ENCODE data around the gene CDC42BPG.
"Not testable (repeated sequence)": the region's sequence is repeated elsewhere in the genome, so short reads cannot be mapped to it uniquely, and the experiment has no call there.

The CDC42BPG gene

DNA sequence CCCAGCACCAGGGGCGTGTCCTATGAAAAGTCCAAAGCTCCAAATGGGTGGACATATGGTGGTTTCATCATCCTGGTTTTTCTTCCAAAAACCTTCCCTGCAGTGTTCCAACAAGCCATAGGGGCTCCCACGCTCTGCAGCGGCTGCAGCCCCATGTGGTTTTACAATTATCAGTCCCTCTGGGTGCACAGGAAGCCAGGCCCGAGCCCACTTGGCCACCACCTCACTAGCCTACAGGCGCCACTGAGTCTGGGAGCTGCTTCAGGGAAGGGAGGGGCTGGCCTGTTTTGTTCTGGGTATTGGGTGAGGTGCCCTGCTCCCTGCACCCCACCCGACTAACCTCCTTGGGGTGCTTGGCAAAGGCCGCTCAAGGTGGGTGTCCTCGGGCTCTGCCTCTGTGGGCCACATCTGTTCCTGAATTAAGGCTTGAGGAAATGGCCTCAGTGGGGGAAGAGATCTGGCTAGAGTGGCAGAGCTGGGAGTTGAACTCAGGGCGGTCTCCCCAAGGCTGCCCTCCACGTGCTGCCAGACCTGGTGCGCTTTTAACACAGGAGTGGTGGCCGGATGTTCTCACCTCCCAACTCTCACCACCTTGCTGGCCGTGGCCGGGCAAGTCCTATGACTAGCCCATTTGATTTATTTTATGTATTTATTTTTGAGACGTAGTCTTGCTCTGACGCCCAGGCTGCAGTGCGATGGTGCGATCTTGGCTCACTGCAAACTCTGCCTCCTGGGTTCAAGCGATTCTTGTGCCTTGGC lies 5.3 kb upstream of the CDC42BPG start:
- no peak for DNase-seq (ENCODE audit: low read depth in 2 of 3, low spot score in 1 of 3)

DNA sequence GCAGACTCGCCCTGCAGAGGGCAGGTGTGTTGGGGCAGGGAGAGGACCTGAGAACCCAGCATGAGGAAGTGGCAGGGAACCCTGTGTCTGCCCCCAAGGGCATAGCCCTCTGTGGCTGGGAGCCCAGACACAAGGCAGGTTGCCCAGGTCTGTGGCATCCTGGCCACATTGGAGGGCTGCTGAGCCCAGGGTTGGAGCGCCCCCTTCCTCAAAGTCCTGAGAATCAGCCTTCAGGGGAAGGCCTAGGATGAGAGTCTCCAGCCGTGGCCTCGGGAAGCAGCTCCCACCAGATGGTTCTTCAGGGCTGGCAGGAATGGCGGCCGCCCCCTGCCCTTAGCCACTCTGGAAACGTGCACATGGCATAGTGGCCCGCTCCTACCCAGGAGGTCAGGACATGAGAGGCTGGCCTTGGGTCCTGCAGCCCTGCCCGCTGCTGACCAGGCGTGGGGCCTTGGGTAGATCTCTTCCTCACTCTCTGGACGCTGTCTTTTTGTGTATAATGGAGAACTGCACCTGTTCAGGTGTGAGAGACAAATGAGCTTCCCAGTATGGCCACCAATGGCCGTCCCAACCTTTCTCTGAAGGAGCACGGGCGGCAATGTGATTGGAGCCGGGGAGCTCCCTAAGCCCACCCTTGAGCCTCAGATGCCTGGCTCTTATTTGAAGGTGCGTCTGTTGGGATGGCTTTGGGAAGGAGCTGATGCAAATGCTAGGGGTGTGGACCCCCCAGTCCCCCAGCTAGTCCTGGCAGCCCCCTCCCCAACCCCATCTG lies 4.6 kb upstream of the CDC42BPG start:
- DNase-seq (ENCODE audit: low read depth in 2 of 3, low spot score in 1 of 3), result no peak

DNA sequence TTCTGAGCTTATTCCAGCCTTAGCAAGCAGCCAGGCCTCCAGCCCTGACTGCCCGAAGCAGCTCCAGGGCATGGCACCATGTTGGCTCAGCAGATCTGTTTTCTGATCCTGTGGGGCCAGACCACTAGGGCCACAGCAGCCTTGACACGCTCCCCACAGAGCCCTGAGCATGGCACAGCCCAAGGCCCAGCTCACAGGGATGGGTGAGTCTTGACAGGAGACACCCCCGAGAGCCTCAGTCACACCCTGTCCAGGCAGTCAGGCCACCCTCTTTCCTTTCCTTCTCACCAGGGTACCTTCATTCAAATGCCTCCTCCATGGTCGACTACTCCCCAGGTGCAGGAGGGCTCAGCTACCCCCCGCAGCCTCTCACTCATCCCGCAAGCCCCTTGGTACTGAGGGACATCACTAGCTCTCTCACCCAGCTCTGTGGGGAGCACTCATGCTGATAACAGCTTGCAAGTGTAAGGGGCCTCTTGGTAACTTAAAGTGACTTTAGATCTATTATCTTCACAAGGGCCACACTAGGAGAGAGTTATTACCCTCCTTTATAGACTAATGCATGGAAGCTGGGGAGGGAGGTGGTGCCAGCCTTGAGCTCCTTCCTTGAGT lies 3.9 kb upstream of the CDC42BPG start:
- DNase-seq (ENCODE audit: low read depth in 2 of 3, low spot score in 1 of 3), result no peak

GRCh38 chr11:64846998-64847666 lies 2.7 kb upstream of the CDC42BPG start:
- peak; percentile 87 to 96 (median 92) for DNase-seq (ENCODE audit: low read depth in 2 of 3, low spot score in 1 of 3)

- DNase-seq (ENCODE audit: low read depth in 2 of 3, low spot score in 1 of 3), result not testable (repeated sequence)
Observed at GRCh38 chr11:64845776-64846129, 1.3 kb upstream of the CDC42BPG start.

- no peak for DNase-seq (ENCODE audit: low read depth in 2 of 3, low spot score in 1 of 3)
Observed at GRCh38 chr11:64845129-64845775, 799 bp upstream of the CDC42BPG start.

DNA sequence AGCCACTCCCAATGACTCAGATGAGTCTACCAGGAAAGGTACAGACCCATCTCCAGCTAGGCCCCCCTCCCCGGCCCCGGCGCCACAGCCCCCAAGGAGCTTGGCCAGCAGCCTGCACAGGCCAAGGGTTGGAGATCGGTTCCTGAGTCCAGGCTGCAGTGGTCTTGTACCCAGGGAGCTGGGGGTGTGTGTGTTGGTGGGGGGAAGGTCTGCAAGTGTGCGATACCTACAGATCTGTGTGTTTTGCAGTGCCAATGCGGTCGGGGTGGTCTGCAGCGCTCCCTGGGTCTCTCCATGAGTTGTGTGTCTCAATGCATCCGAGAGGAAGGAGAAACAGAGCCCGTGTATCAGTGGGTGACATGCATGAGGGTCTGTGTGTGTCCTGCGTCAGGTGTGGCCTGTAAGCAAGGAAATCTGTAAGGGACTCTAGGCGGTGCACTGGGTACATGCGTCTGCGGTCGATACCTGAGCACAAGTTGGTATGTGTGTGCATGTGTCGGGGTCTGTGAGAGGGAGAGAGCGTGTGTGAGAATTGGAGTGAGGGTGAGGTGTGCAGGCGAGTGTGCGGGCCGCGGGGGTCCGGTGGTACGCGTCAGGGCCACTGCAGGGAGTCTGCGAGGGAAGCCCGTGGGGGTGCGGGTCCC lies 645 bp downstream of the CDC42BPG start:
- DNase-seq (ENCODE audit: low read depth in 2 of 3, low spot score in 1 of 3), result no peak

- no peak for DNase-seq (ENCODE audit: low read depth in 2 of 3, low spot score in 1 of 3)
Observed at GRCh38 chr11:64842851-64843685, 1.4 kb downstream of the CDC42BPG start.

DNA sequence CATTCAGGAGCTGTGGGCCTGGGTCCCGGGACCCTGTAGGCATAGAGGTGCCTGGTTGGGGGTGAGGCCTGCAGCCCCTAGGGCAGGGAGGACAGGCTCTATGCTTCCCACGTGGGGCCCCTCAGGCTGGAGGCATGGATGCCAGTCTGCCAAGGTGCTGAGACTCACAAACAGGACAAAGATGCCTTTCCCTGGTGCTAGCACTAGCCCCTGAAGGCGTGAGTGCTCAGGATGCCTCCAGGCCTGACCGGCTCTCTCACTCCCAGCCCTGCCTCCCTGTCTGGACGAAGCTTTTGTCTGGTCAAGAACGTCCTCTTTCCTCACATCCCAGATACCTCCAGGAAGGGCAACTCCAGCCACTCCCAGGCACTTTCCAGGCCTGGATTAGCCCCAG lies 2.1 kb downstream of the CDC42BPG start:
- no peak for DNase-seq (ENCODE audit: low read depth in 2 of 3, low spot score in 1 of 3)

- no peak for DNase-seq (ENCODE audit: low read depth in 2 of 3, low spot score in 1 of 3)
Observed at GRCh38 chr11:64841592-64842365, 2.7 kb downstream of the CDC42BPG start.

DNA sequence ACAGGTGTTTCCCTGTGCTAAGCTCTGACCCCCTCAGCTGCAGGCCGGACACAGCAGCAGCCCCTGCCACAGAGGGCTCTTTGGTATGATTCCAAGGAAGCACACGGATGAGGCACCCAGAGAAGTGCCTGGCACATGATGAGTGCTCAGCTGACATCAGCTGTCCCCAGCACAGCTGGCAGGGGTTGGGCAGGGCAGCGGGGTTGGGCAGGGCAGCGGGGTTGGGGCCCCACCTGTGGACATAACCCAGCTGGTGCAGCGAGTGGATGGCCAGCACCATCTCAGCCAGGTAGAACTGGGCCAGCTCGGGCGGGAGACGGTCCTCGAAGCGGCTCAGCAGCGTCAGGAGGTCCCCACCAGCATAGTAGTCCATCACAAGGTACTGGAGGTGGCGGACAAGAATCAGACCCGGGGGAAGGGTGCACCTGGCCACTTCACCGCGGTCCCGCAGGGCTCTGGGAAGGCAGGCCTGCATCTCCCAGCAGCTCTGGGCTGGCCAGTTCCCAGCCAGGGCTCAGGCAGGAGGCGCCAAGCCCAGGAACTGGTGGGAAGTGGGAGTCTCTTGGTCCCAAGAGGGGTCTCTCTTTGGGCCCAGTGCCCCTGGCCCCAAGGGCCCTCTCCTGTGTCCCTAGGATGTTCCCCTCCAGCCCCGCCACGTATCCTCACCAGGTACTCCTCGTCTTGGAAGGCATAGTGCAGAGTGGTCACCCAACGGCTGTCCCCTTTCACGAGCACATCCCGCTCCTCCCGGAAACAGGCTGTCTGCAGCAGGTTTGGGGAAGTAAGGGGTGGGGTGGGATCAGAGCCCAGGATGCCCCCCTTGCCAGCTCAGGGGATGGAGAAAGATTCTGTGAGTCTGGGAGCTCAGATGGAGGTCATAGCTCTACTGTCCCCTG lies 4.3 kb downstream of the CDC42BPG start:
- DNase-seq (ENCODE audit: low read depth in 2 of 3, low spot score in 1 of 3), result no peak

DNA sequence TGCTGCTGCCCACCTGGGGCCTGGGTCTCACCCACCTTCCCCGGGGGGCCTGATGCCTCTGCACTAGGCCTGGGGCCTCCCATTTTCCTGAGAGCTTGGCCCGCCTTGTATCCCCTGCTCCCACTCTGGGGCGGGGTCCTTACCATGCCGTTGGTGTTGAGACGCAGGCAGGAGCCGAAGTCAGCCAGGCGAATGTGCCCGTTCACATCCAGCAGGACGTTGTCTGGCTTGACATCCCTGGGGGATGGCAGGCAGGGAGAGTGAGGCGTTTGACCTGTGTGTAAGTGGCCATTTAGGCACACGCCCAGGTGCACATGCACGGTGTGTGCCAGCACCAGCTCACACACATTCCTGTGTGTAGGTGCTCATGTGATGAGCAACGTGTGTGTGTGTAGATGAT lies 5.1 kb downstream of the CDC42BPG start:
- no peak for DNase-seq (ENCODE audit: low read depth in 2 of 3, low spot score in 1 of 3)

GRCh38 chr11:64838600-64839334 lies 5.7 kb downstream of the CDC42BPG start:
- DNase-seq (ENCODE audit: low read depth in 2 of 3, low spot score in 1 of 3), result no peak

- no peak for DNase-seq (ENCODE audit: low read depth in 2 of 3, low spot score in 1 of 3)
Observed at GRCh38 chr11:64837887-64838351, 6.5 kb downstream of the CDC42BPG start.

- no peak for DNase-seq (ENCODE audit: low read depth in 2 of 3, low spot score in 1 of 3)
Observed at GRCh38 chr11:64836448-64837072, 7.9 kb downstream of the CDC42BPG start.

DNA sequence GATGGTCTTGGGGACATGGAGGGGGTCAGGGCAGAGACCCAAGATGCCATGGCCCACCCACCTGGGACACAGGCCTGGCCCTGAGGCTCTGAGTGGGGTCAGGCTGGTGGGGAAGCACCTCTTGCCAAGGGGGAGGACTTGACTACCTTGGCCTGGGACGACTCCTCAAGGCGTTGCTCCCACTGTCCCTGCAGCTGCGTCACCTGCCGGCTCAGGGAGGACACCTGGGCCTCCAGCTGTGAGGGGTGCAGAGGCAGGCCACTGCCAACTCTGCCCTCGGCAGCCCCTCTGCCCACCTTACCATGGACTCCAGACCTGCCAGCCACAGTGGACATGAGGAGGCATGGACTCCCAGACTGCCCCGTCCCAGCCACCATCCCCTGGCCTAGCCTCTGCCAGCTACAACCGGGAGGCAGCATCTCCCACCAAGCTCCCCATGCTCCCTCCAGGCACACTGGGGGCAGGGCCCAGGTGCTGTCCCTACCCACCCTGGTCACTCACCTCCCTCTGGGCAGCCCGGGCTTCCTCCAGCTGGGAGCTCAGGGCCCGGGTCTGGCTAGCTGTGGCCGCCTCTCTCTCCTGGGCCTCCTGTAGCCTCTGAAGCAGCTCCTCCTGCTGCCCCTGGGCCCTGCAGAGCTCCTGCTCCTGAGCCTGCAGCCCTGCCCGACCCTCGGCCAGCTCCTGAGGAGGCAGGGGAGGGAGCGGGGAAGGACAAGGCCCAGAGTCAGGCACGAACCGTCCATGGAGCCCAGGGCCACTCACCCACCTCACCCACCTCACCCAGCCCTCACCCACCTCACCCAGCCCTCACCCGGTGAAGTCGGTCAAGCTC lies 8.6 kb downstream of the CDC42BPG start:
- no peak for DNase-seq (ENCODE audit: low read depth in 2 of 3, low spot score in 1 of 3)

All from stimulated activated CD4-positive, alpha-beta T cell treated with anti-CD3 and anti-CD28 coated beads, Interleukin-12 subunit alpha, Interleukin-12 subunit beta, amount 100 ng/mL, for 48 hours (primary cell).